HG03060 (cell line): Measurements from ENCODE around the gene PARP1.
"Not testable (repeated sequence)": the region's sequence is repeated elsewhere in the genome, so short reads cannot be mapped to it uniquely, and the experiment has no call there.

Experiments
- ATAC-seq: cut with Tn5 transposase; IDR thresholded peaks from one replicate; pipeline ENCODE4 v1.9.1; 2021; ENCODE audit warnings: low read depth, moderate number of reproducible peaks; ENCODE audit not compliant: unreplicated experiment

Gene PARP1

GRCh38 chr1:226429858-226430715 lies 22.2 kb upstream of the PARP1 start:
- no peak for ATAC-seq

GRCh38 chr1:226428791-226429461 lies 21.0 kb upstream of the PARP1 start:
- ATAC-seq: no peak

- no peak for ATAC-seq
Measured at GRCh38 chr1:226428348-226428747, 20.5 kb upstream of the PARP1 start.

- no peak for ATAC-seq
Measured at GRCh38 chr1:226427131-226427530, 19.2 kb upstream of the PARP1 start.

GRCh38 chr1:226426395-226426794 lies 18.5 kb upstream of the PARP1 start:
- ATAC-seq: not testable (repeated sequence)

GRCh38 chr1:226425431-226426031 lies 17.6 kb upstream of the PARP1 start:
- no peak for ATAC-seq

- ATAC-seq: no peak
Measured at GRCh38 chr1:226425004-226425378, 17.1 kb upstream of the PARP1 start.

- no peak for ATAC-seq
Measured at GRCh38 chr1:226424221-226425003, 16.5 kb upstream of the PARP1 start.

GRCh38 chr1:226422478-226422877 lies 14.6 kb upstream of the PARP1 start:
- ATAC-seq: no peak

GRCh38 chr1:226420897-226421296 lies 13.0 kb upstream of the PARP1 start:
- no peak for ATAC-seq

- no peak for ATAC-seq
Measured at GRCh38 chr1:226420328-226420727, 12.4 kb upstream of the PARP1 start.

- ATAC-seq: no peak
Measured at GRCh38 chr1:226419284-226420029, 11.6 kb upstream of the PARP1 start.

- ATAC-seq: no peak
Measured at GRCh38 chr1:226417830-226418546, 10.1 kb upstream of the PARP1 start.

- ATAC-seq: no peak
Measured at GRCh38 chr1:226417350-226417749, 9.5 kb upstream of the PARP1 start.

- ATAC-seq: no peak
Measured at GRCh38 chr1:226414098-226414698, 6.3 kb upstream of the PARP1 start.

GRCh38 chr1:226411619-226412018 lies 3.7 kb upstream of the PARP1 start:
- no peak for ATAC-seq

GRCh38 chr1:226410958-226411357 lies 3.1 kb upstream of the PARP1 start:
- no peak for ATAC-seq

GRCh38 chr1:226409392-226409791 lies 1.5 kb upstream of the PARP1 start:
- no peak for ATAC-seq
